Activated CD8-positive, alpha-beta memory T cell treated with anti-CD3 and anti-CD28 coated beads for 48 hours (primary cell): ENCODE measurements around the gene KCNJ5.

ENCODE experiments used
- DNase-seq, 3 experiments: peaks; one replicate each; pipeline ENCODE4 v3.0.0-alpha.2; 2020; ENCODE audit warnings: low read depth in 2 of 3, low spot score in 2 of 3

KCNJ5 gene

DNA sequence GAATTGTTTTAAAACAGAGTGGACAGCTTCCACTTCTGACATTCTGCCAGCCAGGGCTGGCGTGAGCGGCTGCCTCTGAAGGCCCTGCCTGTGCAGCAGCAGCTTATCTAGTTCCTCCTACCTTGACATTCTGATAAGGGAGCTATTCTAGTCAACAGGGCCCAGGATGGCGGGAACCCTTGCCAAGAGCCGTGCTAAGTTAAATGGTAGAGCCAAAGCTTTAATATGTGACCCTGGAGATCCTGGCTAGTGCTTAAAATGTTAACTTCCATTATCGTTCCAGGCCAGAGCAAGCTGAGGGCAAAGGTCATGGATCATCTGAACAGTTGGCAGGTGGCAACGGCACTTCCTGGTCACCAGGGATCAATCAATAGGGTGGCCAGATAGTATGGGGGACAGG is 3.5 kb downstream of the KCNJ5 start:
- DNase-seq: no peak

DNA sequence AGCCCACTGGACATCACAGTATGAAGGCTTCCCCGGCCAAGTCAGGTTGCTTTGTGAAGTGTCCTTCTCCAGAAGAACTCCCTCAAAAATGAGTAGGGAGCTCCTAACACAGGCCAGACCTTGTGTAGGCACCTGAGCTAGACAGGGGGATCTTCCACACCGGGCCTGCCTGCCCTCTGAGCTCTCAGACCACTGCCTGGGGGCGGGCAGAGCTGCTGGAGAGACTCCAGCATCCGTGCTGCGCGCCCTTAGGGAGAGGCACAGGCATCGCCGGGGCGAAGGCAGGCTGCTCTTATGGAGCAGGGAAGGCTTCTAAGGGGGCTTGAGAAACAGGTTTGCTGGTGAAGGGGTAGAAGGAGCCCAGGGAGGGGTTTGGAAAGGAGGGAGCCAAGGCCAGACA is 4.4 kb downstream of the KCNJ5 start:
- no peak for DNase-seq

DNA sequence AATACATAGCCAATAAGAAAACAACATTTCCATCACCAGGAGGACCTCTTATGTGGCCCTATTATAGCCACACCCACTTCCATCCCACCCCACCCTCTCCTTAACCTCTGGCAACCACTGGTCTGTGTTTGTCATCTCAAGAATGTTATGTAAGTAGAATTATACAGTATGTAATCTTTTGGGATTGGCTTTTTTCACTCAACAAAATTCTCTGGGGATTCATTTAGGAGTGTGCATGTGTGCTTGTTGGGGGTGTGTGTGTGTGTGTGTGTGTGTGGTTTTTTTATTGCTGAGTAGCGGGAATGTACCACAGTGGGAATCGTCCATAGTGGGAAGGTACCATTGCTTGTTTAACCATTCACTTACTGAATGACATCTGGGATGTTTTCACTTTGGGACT is 5.2 kb downstream of the KCNJ5 start:
- no peak for DNase-seq

DNA sequence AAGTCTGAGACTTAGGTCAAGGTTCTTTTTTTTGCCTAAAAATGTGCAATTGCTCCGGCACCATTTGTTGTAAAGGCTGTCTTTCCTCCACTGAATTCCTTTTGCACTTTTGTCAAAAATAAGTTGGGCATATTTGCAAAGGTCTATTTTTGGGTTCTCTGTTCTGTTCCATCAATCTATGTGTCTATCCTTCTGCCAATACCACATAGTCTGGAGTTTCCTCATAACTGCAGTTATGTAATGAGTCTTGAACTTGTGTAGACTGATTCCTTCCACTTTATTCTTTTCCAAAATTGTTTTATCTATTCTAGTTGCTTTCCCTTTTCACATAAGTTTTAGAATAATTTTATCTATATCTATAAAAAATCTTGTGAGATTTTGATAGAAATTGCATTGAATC is 6.7 kb downstream of the KCNJ5 start:
- no peak for DNase-seq

DNA sequence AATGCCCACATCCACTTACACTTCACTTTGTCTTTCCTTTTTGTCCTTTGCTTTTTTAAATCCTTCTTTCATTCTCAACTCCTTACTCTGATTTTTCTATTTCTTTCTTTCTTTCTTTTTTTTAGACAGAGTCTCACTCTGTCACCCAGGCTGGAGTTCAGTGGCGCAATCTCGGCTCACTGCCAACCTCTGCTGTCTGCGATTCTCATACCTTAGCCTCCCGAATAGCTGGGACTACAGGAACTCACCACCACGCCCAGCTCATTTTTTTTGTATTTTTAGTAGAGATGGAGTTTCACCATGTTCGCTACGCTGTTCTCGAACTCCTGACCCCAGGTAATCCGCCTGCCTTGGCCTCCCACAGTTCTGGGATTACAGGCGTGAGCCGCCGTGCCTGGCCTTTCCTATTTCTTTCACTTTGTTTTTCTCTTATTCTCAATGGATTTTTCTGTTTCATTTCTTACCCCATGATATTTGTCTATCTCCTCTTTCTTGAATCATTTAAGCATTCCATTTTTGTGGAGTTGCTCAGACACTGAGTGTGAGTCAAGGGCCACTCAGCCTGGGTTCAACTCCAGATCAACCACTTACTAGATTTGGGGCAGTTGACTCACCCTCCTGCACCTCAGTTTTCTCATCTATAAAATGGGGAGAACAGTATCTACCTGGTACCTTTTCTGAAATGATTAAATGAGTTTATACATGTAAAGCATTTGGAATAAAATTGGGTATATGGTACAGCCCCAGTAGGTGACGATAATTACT is 7.6 kb downstream of the KCNJ5 start:
- no peak for DNase-seq

DNA sequence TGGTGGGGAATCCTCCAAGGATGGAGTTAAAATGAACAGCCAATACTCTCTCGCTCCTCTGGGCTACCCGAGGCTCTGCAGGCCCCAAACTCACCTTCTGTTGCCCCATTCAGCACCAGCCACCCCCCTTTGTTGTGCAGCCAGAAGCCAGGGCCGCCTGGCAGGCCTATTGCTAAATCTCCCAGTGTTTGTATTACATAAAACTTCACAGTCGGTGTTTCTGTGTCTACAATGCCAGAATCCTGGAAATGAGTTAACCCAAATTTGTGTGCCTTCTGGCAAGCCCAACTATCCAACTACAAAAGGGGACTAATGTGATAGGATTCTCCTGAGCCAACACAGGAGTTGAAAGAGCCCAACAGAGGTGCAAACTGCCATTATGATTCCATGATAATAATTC is 9.3 kb downstream of the KCNJ5 start:
- DNase-seq: no peak

DNA sequence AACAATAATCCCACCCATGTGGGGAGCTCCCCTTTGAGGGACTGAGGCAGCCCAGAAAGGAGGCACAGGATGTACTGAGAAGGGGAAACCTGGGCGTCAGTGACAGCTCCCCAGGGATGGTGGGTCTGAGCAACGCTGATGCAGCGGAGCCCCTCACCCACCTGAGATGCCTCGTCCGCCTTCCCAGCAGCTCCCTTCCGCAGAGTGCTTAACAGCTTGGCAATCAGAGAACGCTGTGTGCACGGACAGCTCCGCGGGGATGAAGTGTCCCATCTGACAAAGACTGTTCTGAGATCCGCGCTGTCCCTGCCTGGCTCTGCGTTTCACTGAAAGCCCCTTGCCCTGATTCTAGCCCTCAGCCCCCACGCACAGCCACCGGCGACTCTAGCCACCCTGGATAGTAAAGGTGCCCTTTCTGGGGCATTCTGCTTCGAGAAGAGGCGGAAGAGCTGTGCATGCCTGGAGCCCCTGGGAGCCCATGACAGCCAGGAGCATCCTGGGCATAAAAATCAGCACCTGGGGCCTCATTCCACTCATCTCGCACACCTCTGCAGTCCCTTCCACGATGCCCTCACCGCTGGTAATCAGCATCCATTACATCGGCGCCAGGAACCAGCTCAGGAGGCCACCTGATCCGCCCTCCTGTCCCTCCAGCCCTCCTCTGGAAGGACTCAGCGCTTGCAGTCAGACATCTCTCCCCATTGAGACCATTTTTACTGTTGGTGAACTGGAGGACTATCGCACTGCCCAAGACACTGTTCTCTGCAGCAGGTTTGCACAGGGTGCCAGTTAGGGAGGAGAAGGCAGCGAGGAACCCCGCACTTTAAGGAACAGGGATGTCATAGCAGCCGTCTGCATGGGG is 10.7 kb downstream of the KCNJ5 start:
- DNase-seq: no peak

DNA sequence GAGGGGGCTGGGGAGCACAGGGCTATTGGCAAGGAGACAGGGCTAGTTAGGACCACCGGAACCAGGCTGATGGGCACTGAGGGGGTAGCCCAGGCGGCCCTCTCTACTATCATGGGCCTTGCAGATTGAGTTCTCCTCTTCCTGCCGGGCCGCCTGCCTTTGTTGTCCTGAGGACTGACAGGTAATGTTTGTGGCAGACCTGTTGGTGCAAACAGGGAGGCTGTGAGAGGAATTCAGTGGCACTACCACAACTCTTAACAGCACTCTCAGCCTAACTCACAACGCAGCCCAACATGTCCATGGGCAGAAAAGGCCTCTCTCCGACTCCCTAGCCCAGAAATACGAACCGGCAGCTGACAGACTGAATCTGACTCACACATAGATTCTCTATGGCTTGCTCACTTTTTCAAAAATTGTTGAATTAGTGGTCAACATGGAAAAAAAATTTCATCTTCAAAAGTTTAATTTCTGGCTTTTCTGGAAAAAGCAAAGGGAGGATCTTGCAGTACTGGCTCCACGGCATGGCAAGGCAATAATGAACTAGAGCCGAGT is 11.4 kb downstream of the KCNJ5 start:
- DNase-seq: no peak

DNA sequence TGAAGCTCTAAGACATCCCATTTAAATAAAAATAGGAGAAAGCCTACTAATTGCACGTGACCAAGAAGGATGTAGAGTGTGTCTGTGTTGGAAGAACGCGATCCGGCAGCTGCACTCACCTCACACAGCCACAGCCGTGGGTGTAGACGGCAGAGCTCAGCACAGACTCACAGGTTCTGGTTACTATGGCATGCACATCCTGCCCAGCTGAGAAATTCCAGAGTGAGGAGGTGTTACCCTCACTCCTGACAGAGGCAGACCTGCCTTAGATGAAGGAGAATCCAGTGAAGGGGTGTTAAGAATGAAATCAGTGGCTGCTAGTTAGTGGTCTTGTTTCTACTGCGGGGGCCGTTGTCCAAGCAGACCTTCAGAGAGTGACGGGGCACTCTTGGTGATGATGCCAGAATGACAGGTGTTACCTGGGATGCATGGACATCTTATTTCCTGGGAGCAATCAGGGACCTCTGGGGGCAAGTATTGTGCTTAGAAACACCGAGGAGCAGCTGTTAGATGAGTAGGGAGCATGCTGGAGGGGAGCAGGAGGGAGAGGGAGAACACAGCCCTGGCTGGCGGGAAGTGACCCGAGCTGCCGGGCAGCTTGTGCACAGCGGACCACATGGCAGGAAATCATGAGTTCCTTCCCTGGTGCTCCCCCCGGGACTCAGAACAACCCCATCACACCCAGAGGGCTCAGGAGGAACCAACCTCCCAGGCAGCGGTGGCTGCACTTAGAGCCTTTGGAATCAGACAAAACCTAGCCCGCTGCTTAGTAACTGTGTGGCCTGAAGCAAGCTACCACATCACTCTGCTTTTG is 12.3 kb downstream of the KCNJ5 start:
- no peak for DNase-seq

DNA sequence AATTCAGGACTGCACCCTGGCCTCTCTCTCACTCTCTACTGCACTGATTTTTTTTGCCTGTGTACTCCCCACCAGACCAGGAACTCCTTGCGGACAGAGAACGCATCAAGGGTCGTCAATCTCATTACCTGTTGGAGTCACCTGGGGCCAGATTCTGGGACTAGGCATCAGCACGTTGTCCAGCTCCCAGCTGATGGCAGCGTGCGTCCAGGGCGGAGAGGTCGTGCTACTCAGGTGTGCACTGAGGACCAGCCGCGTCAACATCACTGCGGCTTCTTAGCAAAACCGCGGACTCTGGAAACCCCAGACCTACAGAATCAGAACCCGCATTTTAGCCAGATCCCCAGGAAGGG is 13.1 kb downstream of the KCNJ5 start:
- DNase-seq: no peak

DNA sequence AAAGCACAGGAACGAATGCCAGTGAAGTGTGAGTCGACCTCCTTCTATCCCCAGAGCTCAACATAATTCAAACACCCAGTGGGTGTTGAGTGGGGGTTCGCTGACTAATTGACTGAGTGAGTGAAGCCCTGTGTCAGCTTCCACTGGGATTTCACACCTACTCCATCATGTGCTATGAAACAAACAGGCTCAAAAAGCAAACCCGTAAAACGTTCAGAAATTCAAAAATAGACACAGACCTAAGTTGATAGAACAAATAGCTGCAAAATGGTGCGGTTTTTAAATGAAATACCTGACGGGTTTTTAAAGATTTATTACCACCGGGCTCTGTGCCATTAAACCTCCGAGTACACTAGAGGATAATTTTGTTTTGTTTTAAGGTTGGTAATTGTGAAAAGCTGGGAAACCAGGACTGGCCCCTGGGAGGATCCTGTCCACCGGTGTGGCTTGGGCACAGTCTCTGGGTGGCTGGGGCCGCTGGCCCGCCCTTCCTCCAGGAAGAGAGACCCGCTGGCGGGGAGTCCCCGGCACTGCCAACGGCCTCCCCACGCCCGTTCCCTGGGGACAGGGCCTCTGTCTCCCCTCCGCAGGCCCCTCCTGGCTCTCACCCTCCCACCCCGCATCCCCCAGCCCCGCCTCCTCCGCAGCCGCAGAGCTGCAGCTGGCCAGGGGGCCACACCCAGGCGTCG is 13.6 kb downstream of the KCNJ5 start:
- no peak for DNase-seq

DNA sequence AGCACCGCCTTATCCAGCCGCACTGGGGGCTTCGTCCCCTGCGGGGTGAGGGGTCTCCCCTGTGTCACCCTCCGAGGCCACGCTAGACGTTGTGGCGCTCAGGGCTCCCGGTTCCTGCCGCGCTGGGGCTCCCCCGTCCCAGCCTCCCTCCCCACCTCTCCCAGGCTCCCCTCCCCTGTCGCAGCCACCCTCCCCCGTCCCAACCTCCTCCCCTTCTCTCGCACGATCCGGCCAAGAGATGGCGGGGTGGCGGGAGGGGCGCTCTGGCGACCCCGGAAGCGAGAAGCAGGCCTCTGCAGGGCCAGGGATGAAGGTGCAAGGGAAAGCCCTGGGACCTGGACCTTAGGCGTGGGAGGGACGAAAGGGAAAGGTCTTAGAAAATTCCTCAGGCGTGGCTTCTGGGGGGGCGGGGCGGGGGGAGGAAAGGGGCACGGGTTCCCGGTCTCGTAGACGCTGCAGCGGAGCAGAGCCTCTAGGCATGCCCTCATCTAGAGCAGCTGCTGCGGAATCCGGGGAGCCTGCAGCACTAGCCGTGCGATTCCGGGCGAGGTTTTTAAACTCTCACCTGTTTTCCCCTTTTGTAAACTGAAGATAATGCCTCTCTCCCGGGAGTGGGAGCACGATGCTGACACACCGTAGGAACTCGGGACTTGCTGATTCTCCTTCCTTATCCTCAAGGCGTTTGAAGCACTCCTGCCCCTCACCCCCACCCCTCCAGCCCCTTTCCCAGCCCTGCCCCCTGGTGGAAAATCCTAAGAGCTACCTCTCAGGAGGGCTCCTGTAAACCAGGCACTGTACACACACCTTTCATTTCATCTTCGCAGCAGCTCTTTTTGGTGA is 14.4 kb downstream of the KCNJ5 start:
- DNase-seq: no peak

DNA sequence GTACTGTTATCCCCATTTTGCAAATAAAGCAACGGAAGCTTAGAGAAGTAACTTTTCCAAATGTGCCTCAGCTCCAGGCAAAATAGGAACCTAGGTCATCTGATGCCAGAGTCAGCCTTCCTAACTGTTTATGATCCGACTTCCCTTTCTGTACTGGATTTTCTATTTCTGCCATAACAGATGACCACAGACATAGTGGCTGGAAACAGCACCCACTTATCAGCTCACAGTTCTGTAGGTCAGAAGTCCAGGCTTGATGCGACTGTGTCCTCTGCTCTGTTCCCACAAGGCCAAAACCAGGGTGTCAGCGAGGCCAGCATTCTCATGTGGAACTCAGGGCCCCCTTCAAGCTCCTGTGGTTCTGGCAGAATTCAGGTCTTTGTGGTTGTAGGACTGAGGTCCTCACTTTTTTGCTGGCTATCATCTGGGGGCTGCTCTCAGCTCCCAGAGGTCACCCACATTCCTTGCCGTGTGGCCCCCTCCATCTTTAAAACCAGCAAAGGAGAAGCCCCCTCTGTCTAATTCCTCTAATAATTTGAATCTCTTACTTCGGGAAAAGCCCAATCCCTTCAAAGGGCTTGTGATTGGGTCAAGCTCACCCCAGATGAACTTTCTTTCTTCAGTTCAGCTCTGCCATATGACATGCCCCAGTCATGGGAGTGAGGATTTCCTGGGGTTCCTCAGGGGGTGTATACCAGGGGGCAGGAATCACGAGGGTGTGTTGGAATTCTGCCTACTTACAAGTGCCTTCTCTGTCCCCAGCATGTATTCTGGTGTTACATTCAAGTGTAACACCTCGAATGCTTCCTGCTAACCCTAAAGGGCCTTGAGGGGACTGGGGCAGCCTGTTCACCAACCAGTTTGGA is 15.3 kb downstream of the KCNJ5 start:
- DNase-seq: no peak

DNA sequence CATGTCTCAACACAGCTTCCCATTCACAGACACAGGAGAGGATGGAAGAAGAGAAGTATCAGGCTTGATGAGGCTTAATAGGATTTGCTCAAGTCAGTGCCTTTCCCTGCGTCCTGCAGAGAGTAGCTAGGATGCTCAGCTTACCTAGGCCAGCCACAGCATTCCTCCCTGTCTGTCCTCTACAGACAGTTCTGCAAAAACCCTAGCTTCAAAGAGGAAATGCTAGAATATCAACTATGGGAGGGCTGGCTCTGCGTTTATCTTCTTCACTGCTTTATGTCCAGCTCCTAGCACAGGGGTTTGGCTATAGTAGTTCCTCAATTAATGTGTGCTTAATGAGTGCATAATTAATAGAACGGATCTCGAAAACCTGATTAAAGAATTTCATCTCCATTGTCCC is 16.4 kb downstream of the KCNJ5 start:
- no peak for DNase-seq

DNA sequence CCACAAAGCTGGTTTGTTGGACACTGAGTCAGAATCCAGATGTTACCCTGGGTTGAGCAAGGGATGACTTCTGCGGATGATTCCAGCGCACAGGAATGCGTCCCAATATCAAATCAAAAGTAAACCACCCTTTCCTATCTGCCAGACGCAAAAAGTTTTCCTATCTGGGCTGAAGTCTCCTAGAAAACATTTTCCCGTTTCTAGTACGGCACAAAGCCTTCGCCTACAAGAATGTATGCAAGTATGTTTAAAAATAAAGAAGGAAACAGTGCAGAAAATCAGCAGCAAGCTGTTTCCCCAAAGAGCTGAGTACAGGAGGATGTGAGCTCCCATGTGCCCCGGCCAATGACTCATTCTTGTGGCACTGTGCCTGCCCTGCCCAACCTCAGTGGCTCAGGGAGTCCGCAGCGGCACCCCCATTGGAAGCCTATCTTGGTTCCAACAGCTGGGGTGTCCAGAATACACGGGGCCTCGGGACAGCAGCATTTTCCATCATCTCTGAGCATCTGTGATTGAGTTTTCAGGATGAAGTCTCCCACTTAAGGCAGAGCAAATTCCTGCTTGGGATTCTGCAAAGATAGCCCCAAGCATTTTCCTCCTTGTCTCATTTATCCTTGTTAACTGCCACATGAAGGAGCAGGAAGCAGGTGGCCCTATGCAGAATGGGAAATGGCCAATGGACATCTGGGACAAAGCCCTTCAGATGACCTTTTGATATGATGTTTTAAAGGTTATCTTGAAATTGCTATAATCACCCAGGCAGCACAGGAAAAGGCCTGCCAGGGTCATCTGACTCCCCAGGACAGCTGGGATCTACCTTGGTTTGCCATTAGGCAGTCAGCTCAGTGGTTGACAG is 17.5 kb downstream of the KCNJ5 start:
- no peak for DNase-seq

DNA sequence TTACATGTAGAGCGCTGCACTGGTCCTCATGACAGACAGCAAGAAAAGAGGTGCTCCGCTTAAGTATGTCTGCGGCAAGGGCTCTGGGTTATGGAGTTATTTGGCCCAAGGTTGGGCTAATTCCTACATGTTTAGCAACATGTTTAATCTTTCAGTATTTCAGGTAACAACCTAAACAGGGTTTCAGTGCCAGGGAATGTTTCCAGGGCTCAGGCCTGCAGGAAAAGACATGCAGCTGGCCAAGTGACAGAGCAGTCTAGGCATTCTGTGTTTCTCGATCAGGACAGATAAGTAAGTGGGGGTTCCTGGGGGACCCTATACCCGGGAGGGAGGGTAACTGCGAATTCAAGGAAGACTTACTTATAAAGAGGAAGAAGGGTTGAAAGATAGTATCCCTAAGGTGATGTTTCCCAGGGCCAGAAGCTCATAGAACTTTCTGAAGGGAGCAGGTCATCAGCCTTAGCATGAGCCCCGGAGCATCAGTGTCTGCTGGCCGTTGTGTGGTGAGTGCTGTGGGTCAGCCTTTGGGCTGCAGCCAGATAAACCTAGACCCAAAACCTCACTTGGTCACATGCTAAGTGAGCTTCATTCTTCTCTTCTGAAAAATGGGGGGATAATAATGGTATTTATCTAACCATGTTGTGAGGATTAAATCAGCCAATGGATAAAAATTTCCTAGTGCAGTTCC is 18.4 kb downstream of the KCNJ5 start:
- no peak for DNase-seq

DNA sequence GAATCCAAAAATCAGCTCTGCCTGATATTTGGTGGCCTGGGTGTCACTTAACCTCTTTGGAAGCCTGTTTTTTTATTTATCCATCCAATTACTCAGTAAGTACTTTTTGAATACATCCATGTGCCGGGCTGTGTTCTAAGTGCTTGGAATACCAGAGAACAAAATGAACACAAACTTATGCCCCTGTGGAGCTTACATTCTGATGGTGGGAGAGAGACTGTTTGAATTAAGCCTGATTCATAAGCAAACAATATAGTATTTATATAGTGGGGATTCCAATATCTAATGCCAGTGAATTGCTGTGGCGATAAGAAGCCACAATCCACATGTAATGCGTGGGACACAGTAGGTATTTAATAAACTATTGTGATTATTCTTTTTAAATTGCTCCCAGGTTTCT is 19.4 kb downstream of the KCNJ5 start:
- DNase-seq: no peak

DNA sequence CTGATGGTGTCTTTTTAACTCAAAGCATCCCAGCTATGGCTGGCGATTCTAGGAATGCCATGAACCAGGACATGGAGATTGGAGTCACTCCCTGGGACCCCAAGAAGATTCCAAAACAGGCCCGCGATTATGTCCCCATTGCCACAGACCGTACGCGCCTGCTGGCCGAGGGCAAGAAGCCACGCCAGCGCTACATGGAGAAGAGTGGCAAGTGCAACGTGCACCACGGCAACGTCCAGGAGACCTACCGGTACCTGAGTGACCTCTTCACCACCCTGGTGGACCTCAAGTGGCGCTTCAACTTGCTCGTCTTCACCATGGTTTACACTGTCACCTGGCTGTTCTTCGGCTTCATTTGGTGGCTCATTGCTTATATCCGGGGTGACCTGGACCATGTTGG is 20.1 kb downstream of the KCNJ5 start:
- no peak for DNase-seq
